Smooth muscle cell of the umbilical artery (primary cell): ENCODE results near the gene SLC22A12. TPM values are rescaled to one million over a fixed set of nuclear protein-coding genes. Genes with fewer than 3 reads are reported as not detected.

ENCODE experiments used
- total RNA-seq: library from RNA; depleted of rRNA; stranded (reverse); fragments of >200 nt; gene quantifications from 2 replicates; pipeline ENCODE4 v1.2.3, GENCODE V29; 2014

Gene SLC22A12
- not detected in 2 replicates for total RNA-seq

GRCh38 chr11:64590763-64591221 lies at the start of gene SLC22A12:
Gene SLC22A12, plus strand, starts transcription at chr11:64591220. Its CDS starts 337 bp downstream, at chr11:64591557.

Other genes with a start within 250 kb of the SLC22A12 start
- gene RPS6KA4, start 232.1 kb upstream of the SLC22A12 start, total RNA-seq, result 24.1 and 45.3 TPM in 2 replicates
- 0.05 TPM in 1 of 2 replicates, not detected in the other for gene SLC22A11, start 35.3 kb upstream of the SLC22A12 start, total RNA-seq
- gene NRXN2, start 132.0 kb downstream of the SLC22A12 start, total RNA-seq, result 0.30 and 6.4 TPM in 2 replicates
- gene RASGRP2, start 152.9 kb downstream of the SLC22A12 start, total RNA-seq, result 0.09 and 0.30 TPM in 2 replicates
- 0.60 and 1.2 TPM in 2 replicates for gene PYGM, start 168.8 kb downstream of the SLC22A12 start, total RNA-seq
- gene SF1, start 187.3 kb downstream of the SLC22A12 start, total RNA-seq, result 72.2 and 125 TPM in 2 replicates
- 11.0 and 19.2 TPM in 2 replicates for gene MAP4K2, start 212.0 kb downstream of the SLC22A12 start, total RNA-seq
- gene MEN1, start 219.3 kb downstream of the SLC22A12 start, total RNA-seq, result 13.4 and 34.0 TPM in 2 replicates